HG03139 (cell line): Measurements from ENCODE around the gene OSGIN1.
"Not testable (repeated sequence)": the region's sequence is repeated elsewhere in the genome, so short reads cannot be mapped to it uniquely, and the experiment has no call there.

Experiments used
- ATAC-seq: cut with Tn5 transposase; IDR thresholded peaks from one replicate; pipeline ENCODE4 v1.9.1; 2021; ENCODE audit not compliant: unreplicated experiment

OSGIN1 gene

DNA sequence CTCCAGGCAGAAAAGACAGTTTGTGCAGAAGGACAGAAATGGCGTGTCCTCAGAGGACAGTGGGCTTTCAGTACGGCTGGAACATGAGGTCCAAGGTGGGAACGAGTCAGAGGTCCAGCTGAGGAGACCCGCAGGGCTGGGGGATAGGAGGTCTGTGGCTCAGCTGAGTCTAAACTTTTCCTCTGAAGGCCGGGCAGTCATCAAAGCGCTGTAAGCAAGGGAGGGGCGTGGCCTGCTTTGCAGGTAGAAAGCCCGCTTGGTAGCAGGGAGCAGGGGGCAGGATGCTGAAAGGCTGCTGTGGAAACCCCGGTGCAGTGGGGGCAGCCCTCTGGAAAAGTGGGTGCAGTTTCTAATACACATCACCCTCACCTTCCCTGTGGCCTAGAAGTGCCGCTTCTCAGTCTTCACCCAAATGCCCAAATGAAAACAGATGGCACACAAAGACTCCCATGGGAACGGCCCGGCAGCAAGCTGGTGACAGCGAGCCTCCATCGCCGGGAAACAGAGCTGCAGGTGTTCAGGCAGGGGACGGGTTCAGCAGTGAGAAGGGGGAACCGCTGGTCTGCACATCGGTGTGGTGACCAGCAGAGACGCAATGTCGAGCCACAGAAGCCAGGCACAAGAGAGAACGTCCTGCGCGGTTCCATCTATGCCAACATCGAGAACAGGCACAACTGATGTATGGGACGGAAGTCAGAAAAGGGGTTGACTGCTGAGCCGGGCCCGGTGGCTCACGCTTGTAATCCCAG, 12.2 kb upstream of the OSGIN1 start:
- ATAC-seq: no peak

DNA sequence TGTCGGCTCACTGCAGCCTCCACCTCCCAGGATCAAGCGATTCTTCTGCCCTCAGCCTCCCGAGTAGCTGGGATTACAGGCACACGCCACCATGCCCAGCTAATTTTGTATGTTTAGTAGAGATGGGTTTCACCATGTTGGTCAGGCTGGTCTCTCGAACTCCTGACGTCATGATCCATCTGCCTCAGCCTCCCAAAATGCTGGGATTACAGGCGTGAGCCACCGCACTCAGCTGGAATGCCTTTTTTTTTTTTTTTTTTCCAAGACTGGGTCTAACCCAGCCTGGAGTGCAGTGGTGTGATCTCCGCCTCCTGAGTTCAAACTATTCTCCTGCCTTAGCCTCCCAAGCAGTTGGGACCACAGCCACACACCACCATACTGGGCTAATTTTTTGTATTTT, 11.5 kb upstream of the OSGIN1 start:
- ATAC-seq: not testable (repeated sequence)

DNA sequence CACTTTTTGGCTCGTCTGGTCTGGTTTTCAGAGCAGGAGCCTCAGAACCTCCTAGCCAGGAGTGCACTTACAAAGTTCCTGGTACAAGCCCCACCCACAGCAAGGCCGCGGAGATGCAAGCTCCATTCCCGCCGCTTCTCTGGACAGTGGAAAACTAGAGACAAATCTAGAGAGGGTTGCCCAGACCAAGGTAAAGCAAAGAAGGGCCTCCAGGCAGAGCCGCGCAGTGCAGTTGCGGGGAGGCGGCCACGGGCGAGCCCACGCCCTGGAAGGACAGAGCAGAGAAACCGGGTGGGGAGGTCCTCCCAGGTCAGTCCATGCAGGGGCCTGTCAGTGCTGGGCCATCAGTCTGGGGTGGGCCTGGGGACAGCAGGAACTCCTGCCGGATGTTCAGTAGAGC, 11.0 kb upstream of the OSGIN1 start:
- ATAC-seq: no peak

DNA sequence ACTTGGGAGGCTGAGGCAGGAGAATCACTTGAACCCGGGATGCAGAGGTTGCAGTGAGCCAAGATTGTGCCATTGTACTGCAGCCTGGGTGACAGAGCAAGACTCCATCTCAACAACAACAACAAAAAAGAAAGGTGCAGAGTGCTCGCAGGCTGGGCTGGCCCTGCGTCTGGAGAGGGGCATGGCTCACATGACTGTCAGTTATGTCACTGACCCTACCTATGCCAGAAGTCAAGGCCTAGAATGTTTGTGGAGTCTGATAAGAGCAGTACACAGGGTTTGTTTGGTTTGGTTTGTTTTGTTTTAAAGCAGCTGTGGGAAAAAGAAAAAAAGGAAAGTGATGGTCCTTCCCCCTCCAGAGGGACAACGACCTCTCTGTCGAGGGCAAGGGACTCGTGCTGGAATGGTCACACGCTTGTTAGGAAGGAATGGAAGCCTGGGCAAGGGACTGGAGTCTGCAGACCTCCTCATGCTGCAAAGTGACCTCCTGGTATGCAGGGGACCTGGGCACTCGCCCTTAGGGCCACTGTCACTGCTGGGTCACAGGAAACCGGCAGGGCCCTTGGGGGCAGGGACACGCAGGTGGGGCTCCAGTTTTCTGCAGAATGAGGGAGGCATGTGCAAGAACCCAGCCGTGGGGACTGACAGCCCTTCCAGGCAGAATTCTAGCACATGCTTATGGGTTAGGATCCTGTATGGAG, 10.1 kb upstream of the OSGIN1 start:
- no peak for ATAC-seq

DNA sequence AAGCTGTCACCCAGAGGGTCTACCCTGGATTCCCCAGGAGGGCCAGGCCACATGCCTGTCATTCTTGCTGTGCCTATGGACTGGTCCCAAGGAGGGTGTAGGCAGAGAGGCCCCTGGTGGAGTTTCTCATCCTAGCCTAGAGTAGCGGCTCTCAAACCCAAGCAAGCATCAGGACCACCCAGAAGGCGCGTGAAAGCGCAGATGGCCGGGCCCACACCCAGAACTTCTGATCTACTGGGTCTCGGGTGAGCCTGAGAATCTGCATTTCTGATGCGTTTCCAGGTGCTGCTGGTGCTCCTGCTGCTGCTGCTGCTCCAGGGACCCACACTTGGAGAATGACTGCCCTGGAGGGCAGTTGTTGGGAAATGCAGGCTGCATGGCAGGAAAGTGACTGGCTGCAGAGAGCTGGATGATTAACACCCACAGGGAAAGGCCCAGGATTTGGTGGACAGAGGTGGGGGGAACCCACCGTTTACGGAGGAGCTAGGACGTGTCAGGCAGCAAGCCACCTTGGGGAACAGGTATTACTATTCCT, 9.5 kb upstream of the OSGIN1 start:
- no peak for ATAC-seq

DNA sequence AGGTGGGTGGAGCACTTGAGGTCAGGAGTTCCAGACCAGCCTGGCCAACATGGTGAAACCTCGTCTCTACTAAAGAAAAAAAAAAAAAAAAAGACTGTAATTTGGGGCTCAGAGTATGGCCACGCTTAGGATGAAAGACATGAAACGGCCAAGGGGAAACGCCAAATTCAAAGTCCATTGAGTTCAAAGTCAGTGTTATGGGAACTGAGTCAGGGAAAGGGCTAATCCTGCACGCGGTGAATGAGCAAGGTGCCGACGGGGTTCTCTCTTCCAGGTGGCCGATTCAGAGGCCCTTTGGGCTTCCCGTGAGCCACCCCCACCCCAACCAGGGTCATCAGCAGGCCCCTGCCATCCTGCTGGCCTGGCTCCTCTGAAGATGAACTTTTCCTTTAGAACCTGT, 7.5 kb upstream of the OSGIN1 start:
- ATAC-seq: no peak

DNA sequence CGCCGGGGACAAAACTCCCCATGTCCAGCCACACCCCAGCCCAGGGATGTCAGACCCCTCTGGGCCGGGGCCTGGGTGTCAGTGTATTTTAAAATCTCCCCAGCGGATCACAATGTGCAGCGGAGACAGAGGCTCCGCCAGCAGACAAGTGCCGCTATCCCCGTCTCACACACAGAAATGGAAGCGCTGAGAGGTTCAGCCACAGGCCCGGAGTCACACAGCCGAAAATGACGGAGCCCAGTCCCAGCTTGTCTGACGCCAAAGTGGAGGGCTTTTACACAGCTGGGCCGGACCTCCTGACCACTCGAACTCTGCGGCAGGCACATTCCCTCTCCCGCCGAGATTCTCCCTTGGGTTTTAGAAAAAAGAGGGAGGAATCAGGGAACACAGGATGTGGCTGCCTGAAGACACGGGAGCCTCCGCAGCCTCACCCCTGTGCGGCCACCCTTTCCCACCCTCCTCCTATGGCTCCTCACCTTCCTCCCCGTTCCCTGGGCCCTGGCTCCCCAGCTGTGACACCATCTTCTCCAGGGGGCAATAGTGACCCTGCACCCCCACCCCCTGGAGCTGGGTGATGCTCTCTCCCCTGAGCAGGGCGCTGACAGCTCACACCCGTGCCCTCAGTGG, 6.8 kb upstream of the OSGIN1 start:
- ATAC-seq: no peak

DNA sequence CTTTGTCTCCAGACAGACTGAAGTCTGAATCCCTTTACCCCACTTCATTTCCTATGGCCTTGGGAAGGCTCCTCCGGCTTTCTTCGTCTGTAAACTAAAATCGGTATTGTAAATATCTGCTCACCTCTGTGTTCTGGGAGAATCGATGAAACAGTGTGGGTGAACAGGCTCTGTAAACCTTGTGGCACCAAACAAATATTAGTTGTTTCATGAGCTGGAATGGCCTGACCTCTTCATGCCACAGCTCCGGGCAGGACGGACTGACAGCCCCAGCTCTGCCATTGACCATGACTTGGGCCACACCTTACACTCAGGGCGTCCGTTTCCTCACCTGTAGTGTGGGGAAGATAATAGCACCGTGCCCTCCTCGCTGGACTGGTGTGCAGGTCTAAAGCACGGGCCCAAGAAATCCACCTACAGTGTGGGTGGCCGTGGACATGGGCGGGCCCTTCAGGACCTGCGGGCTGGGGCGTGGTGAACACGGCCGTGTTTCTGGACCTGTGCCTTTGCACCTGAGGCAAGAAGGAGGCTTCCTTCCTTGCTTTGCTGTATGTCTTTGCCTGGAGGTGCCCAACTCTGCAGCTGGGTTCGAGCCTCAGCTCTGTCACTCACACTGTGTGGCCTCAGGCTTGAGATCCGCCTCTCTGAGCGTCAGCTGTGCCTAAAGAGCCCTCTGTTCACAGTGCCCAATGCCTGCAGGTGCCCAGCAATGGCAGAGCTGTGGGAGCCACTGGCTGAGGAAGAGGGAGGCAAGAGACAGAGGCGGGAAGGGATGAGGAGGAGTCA, 6.1 kb upstream of the OSGIN1 start:
- ATAC-seq: no peak

DNA sequence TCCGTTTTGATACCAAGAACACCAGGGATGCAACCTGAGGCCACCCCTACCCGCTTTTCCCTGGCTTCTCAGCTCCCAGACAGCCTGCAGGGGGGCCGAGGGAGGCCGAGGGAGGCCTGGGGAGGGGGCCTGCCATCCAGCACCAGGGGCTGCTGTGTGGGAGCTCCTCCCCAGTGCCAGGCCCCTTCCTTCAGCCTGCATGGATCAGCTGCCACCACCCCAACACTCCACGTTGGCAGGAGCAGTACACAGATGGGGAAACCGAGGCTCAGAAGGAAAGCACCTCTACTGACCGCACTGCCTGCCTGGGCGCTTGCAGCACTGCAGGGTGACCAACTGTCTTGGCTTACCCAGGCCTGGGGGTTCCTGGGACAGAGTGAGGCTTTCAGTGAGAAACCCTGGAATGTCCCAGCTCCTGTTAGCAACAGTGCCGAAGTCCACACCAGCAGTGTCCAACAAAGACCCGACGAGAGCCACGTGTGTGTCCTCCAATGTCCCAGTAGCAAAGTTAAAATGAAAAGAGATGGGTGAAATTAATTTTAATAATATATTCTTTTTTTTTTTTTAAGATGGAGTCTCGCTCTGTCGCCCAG, 5.3 kb upstream of the OSGIN1 start:
- no peak for ATAC-seq

DNA sequence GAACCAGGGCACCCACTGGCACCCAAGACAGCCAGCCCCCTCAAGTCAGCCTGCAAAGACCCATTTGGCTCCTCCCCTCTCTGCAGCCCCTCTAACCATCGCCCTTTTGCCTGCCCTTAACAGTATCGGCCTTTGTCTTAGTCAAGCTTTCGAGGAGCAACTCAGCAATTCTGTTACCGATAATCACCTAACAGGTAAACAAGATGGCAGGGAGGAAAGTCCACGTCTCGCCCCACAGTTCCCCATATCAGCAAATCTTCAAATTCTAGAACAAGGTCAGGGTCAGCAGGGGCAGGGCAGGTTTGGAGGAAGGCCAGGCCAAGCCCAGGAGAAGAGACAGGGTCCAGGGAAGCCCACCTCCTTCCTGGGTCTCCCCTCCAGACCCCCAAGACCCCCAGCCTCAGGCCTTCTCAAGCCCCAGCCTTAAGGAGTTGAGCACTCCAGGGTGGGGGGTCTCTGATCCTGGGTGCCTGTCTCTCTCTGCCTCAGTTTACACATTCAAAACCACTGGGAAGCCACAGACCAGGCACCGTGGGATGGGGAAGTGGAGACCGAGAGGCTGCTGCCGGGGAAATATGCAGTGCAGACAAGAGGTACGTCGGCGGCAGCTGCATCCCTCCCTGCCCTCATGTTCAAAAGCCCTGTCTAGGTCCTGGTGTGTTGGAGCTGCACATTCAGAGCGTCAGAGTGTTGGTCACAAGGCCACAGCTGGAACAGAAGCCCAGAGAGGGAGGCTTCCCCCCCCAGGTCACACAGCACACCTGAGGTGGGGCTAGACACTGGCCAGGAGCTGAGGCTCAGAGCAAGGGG, 3.9 kb upstream of the OSGIN1 start:
- ATAC-seq: no peak

DNA sequence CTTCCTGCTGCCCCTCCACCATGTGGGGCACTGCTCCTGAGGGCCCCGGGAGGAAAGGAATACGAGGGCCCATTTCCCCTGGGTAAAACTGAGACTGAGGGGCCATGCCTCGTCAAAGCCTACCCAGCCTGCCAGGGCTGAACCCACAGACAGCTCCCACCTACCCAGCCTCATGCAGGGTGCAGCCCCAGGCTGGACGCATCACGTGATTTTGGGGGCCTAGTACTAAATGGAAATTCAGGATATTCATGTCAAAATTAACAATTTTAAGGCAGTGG, 3.4 kb upstream of the OSGIN1 start:
- ATAC-seq: no peak

DNA sequence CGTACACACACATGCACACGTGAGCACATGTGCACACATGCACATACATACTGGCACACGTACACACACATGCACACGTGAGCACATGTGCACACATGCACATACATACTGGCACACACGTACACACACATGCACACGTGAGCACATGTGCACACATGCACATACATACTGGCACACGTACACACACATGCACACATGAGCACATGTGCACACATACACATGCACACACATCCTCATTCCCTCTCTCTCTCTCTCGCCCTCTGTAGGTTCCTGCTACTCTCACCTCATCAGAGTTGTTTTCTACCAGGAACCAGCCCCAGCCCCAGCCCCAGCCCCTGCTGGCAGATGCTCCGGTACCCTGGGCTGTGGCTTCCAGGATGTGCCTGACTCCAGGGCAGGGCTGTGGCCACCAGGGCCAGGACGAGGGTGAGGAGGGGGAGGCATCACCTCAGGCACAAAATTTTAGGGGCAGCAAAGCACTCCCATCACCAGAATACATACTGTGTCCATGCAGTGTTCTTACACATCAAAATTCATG, 2.1 kb upstream of the OSGIN1 start:
- not testable (repeated sequence) for ATAC-seq

DNA sequence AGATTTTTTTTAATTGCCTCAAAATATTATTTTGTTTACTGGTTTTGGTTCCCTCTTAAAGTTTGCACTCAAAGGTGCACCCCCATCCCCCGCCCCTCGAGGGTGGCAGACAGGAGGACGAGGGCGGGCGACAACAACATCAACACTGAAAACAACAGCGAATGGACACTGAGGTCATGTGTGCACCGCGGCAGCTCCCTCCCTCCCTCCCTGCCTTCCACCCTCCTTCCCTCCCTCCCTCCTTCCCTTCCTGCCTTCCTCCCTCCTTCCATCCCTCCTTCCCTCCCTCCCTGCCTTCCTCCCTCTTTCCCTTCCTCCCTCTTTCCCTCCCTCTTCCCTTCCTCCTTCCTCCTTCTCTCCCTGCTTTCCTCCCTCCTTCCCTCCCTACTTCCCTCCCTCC, 1.5 kb upstream of the OSGIN1 start:
- no peak for ATAC-seq

DNA sequence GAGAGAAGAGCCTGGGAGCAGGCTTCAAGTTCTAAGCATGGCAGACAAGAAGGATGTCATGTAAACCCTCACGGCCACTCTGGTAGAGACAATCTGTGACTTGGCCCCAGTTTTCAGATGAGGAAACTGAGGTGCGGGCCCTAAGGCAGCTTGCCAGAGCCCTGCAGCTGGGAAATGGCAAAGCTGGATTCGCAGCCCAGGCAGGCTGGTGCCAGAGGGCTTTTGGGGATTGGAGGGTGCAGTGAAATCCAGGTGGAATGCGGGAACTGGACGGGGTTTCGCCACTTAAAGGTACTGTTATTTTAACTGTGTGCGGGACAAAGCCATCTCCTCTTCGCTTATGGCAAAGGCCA, 477 bp upstream of the OSGIN1 start:
- peak; percentile 5 for ATAC-seq

DNA sequence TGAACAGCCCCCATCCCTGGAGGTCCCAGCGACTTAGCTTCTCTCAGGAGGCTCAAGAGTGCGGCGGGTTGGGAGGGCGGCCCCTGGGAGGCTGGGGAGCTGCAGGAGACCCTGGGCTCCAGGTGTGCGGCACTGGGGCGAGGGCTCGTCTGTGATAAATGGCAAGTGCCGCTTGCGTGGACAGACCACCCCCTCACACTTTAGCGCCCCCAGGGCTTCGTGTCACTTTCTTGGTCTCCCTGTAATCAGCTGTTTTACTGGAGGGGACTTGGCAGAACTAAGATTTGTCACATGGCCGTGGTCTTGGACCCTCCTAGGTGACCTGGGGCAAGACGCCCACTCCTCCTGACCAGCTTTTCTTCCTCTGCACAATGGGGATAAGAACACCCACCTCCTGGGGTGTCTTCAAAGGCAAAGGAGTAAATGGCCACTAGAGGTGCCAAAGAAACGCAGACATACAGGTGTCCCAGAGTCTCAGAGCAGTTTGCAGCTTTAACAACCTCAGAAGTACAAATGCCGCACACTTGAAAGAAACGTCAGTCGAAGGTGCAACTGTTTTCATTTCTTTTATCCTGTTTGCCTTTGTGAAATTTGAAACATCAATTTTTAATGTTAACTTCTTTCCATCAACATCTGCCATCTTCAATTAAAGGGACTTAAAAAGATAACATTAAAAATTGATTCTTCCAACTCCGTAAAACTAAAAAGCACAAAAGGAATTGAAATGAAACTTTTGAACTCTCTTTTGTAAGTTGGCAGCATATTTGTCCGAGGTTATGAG, 946 bp downstream of the OSGIN1 start:
- ATAC-seq: no peak

DNA sequence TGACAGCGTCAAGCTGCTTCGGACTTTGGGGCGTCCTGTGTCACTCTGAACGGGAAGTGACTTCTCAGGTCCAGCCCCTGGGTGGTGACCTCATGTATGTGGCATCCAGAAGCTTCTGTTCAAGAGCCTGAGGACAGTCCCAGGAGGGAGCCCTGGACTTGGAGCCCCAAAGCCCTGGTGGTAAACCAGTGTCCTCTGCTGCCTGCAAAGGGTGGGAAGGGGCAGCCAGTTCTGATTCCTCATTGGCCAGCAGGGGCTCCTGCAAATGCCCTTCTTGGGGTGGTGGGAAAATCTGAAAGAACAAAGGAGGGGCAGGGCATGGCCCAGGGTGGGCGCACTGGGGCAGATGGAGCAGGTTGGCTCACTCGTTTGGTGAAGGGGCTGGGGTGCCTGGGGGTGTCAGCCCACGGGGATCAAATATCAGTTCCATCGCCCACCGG, 1.6 kb downstream of the OSGIN1 start:
- ATAC-seq: no peak

DNA sequence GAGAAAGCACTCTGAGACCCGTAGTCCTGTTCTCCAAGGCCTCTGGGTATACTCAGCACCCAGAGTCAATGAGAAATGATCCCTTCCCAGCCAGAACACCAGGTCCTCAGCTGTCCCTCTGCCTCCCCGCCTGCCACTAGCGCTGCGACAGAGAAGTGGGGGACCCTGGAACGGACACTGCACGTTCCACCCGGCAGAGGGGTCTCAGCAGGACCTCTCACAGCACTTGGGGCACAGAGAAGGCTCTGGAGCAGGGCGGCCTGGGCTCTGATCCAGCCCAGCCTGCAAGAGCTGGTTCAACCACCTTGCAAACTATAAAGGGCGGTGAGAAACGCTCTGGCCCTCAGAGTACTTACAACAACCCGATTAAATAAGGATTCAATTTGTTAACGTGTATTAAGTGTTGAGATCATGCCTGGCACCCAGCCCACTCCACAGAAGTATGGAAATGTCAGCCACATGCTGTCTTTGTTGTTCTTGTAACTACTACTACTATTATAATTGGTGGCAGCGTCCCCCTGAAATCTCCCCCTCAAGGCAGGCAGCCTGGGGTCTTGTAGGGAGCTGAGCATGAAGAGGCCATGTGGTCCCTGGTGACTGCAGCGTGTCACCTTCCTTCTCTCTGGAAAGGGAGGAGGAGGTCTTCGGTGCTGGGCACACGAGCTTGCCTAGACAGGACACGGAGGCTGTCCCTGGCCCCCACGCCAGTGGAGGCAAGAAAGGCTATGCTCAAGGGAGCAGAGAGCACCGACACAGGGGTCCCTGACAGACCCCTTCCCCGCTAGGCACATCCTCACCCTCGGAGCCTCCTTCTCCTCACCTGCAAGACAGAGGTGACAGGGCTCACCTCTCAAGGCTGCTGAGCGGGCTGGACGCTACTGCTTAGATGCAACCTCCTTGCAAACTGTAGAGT, 2.4 kb downstream of the OSGIN1 start:
- ATAC-seq: no peak
